ENCODE measurements around the gene STEAP1B.

GRCh38 chr7:22418251-22419046 lies 81.5 kb downstream of the STEAP1B start:
- TF ChIP-seq CTCF (conservative IDR thresholded peaks at IDR 0.05 in 1 of 2, IDR thresholded peaks at IDR 0.05 in 1 of 2; ENCODE audit: extremely low read depth in 1 of 2, insufficient read depth in 1 of 2, low read depth in 1 of 2, low read length in 2 of 2) (no peak), EZH2 (IDR thresholded peaks at IDR 0.05; ENCODE audit: borderline replicate concordance, low read length) (no peak)
